Measurements from ENCODE around the gene CSNK1A1L. TPM values are rescaled to one million over a fixed set of nuclear protein-coding genes. Genes with fewer than 3 reads are reported as not detected.
"Not testable (repeated sequence)": the region's sequence is repeated elsewhere in the genome, so short reads cannot be mapped to it uniquely, and the experiment has no call there.

CSNK1A1L gene
- total RNA-seq, 1 donor from 2014 or later: not detected

GRCh38 chr13:37065890-37066526 is 39.5 kb downstream of the CSNK1A1L start:
- DNase-seq (ENCODE audit: extremely low read depth, low read depth, low spot score): no peak

- no peak for DNase-seq (ENCODE audit: extremely low read depth, low read depth, low spot score)
Observed at GRCh38 chr13:37059848-37060192, 45.6 kb downstream of the CSNK1A1L start.

GRCh38 chr13:37058910-37059847 is 46.3 kb downstream of the CSNK1A1L start, which contains the start of gene SUPT20H:
TSS of gene SUPT20H (minus strand) at chr13:37059688. CDS start at chr13:37051490, 8,198 bp downstream.
- DNase-seq (ENCODE audit: extremely low read depth, low read depth, low spot score): no peak

- DNase-seq (ENCODE audit: extremely low read depth, low read depth, low spot score): not testable (repeated sequence)
Observed at GRCh38 chr13:37056228-37056627, 49.2 kb downstream of the CSNK1A1L start.

Other genes with a start within 250 kb of the CSNK1A1L start
- 1.4 and 2.3 TPM in 2 replicates for gene SMAD9, start 185.4 kb downstream of the CSNK1A1L start, total RNA-seq
- gene ALG5, start 106.3 kb downstream of the CSNK1A1L start, total RNA-seq: 27.3 and 30.0 TPM in 2 replicates
- gene EXOSC8, start 104.9 kb downstream of the CSNK1A1L start, total RNA-seq: 25.7 and 34.2 TPM in 2 replicates
- 38.9 and 44.2 TPM in 2 replicates for gene SUPT20H, start 46.0 kb downstream of the CSNK1A1L start, total RNA-seq

All from glomerular endothelial cell (primary cell).